ENCODE measurements around the gene PGF. TPM values are rescaled to one million over a fixed set of nuclear protein-coding genes. Genes with fewer than 3 reads are reported as not detected.

Gene PGF
- total RNA-seq, 2 experiments from 2014 or later, result 0.23 to 0.38 TPM

- peaks cover 3% of the 10 kb centered on the region for H3K4me1 Mint-ChIP-seq
- H3K27ac Mint-ChIP-seq, result no peak overlapping the region
- POLR2A ChIA-PET, result interaction anchor here (5.1 kb wide), 1 partner anchor 10 kb away, joined by 17 read pairs; no protein-coding TSS in a partner anchor
- DNase-seq, result no peak
- H3K27me3 Mint-ChIP-seq, result peaks cover 8% of the 10 kb centered on the region
- H3K4me3 Mint-ChIP-seq, result no peak overlapping the region
- no peaks in the 10 kb centered on the region for H3K9me3 Mint-ChIP-seq
- H3K36me3 Mint-ChIP-seq (ENCODE audit: low read depth), result no peaks in the 10 kb centered on the region
- CTCF ChIA-PET, result interaction anchor here (0.9 to 3.5 kb wide), 2 partner anchors 7 to 50 kb away, joined by 3 to 14 read pairs; partner anchors contain the start of gene EIF2B2
These were observed 3.2 kb downstream of the PGF start for GRCh38 chr14:74952180-74952665.

- H3K36me3 Mint-ChIP-seq (ENCODE audit: low read depth), result no peaks in the 10 kb centered on the region
- H3K27ac Mint-ChIP-seq, result no peak overlapping the region
- H3K27me3 Mint-ChIP-seq, result peaks cover 5% of the 10 kb centered on the region
These were observed 3.8 kb downstream of the PGF start for GRCh38 chr14:74951443-74952179.

GRCh38 chr14:74950795-74951442 is 4.5 kb downstream of the PGF start:
- Mint-ChIP-seq H3K4me3 (no peak overlapping the region), H3K27ac (no peak overlapping the region), H3K27me3 (no peaks in the 10 kb centered on the region), H3K4me1 (peaks cover 6% of the 10 kb centered on the region), H3K9me3 (no peaks in the 10 kb centered on the region), H3K36me3 (ENCODE audit: low read depth) (no peaks in the 10 kb centered on the region)
- ChIA-PET CTCF (no interaction called here), POLR2A (interaction anchor here (5.1 kb wide), 1 partner anchor 9 kb away, joined by 17 read pairs; no protein-coding TSS in a partner anchor)
- DNase-seq, result no peak

More at GRCh38 chr14:74951443-74952179, 3.8 kb downstream of the PGF start:
- Mint-ChIP-seq H3K9me3 (no peaks in the 10 kb centered on the region), H3K4me1 (peaks cover 4% of the 10 kb centered on the region), H3K4me3 (no peak overlapping the region)
- ChIA-PET POLR2A (interaction anchor here (5.1 kb wide), 1 partner anchor 10 kb away, joined by 17 read pairs; no protein-coding TSS in a partner anchor), CTCF (no interaction called here)
- DNase-seq, result no peak

- CTCF ChIA-PET, result interaction anchor here (1.1 kb wide), 1 partner anchor 27 kb away, joined by 4 read pairs; the partner anchor contains the start of gene RPS6KL1
- H3K27me3 Mint-ChIP-seq, result no peaks in the 10 kb centered on the region
- H3K9me3 Mint-ChIP-seq, result no peaks in the 10 kb centered on the region
- H3K27ac Mint-ChIP-seq, result no peak overlapping the region
- no peak for DNase-seq
- no peaks in the 10 kb centered on the region for H3K36me3 Mint-ChIP-seq (ENCODE audit: low read depth)
- POLR2A ChIA-PET, result interaction anchor here (0.9 to 1.5 kb wide), 4 partner anchors 9 to 82 kb away, joined by 3 to 4 read pairs (median 3); no protein-coding TSS in a partner anchor
- no peak overlapping the region for H3K4me3 Mint-ChIP-seq
- peaks cover 8% of the 10 kb centered on the region for H3K4me1 Mint-ChIP-seq
These were observed 5.4 kb downstream of the PGF start for GRCh38 chr14:74949859-74950573.

- Mint-ChIP-seq H3K36me3 (ENCODE audit: low read depth) (no peaks in the 10 kb centered on the region), H3K27ac (no peak overlapping the region), H3K4me1 (peaks cover 8% of the 10 kb centered on the region), H3K9me3 (no peaks in the 10 kb centered on the region), H3K4me3 (no peak overlapping the region), H3K27me3 (no peaks in the 10 kb centered on the region)
- ChIA-PET CTCF (interaction anchor here (1.1 kb wide), 1 partner anchor 26 kb away, joined by 4 read pairs; the partner anchor contains the start of gene RPS6KL1), POLR2A (interaction anchor here (0.9 to 1.5 kb wide), 4 partner anchors 8 to 81 kb away, joined by 3 to 4 read pairs (median 3); no protein-coding TSS in a partner anchor)
- DNase-seq, result no peak
These were observed 6.2 kb downstream of the PGF start for GRCh38 chr14:74949191-74949601.

- no peak overlapping the region for H3K4me3 Mint-ChIP-seq
- H3K36me3 Mint-ChIP-seq (ENCODE audit: low read depth), result no peaks in the 10 kb centered on the region
- H3K9me3 Mint-ChIP-seq, result no peaks in the 10 kb centered on the region
- ChIA-PET CTCF (interaction anchor here (0.6 to 5.3 kb wide), 9 partner anchors 9 to 354 kb away, joined by 3 to 80 read pairs (median 3); no protein-coding TSS in a partner anchor), POLR2A (interaction anchor here (0.9 to 1.5 kb wide), 3 partner anchors 16 to 80 kb away, joined by 3 to 4 read pairs (median 3); no protein-coding TSS in a partner anchor)
- H3K4me1 Mint-ChIP-seq, result peaks cover 9% of the 10 kb centered on the region
- DNase-seq, result no peak
- no peak overlapping the region for H3K27ac Mint-ChIP-seq
- no peaks in the 10 kb centered on the region for H3K27me3 Mint-ChIP-seq
These were observed 6.9 kb downstream of the PGF start for GRCh38 chr14:74948228-74949175.

- Mint-ChIP-seq H3K27me3 (no peaks in the 10 kb centered on the region), H3K4me1 (peaks cover 18% of the 10 kb centered on the region), H3K4me3 (no peak overlapping the region), H3K36me3 (ENCODE audit: low read depth) (no peaks in the 10 kb centered on the region), H3K9me3 (no peaks in the 10 kb centered on the region), H3K27ac (no peak overlapping the region)
- CTCF ChIA-PET, result interaction anchor here (0.6 to 5.3 kb wide), 14 partner anchors 10 to 608 kb away, joined by 3 to 80 read pairs (median 3); partner anchors contain the start of gene ACYP1
- POLR2A ChIA-PET, result interaction anchor here (1.2 kb wide), 1 partner anchor 10 kb away, joined by 3 read pairs; no protein-coding TSS in a partner anchor
- no peak for DNase-seq
These were observed 7.8 kb downstream of the PGF start for GRCh38 chr14:74947353-74948227.

GRCh38 chr14:74946659-74947281 is 8.6 kb downstream of the PGF start:
- Mint-ChIP-seq H3K27me3 (no peaks in the 10 kb centered on the region), H3K4me1 (peaks cover 26% of the 10 kb centered on the region), H3K36me3 (ENCODE audit: low read depth) (no peaks in the 10 kb centered on the region), H3K9me3 (no peaks in the 10 kb centered on the region), H3K4me3 (no peak overlapping the region), H3K27ac (no peak overlapping the region)
- ChIA-PET POLR2A (interaction anchor here (0.6 to 1.2 kb wide), 2 partner anchors 9 to 57 kb away, joined by 3 to 4 read pairs; no protein-coding TSS in a partner anchor), CTCF (interaction anchor here (0.6 to 5.3 kb wide), 18 partner anchors 10 to 608 kb away, joined by 3 to 80 read pairs (median 4); partner anchors contain the start of genes ACYP1, RPS6KL1 and ZC2HC1C)
- DNase-seq, result no peak

- H3K4me1 Mint-ChIP-seq, result peaks cover 33% of the 10 kb centered on the region
- no peak overlapping the region for H3K27ac Mint-ChIP-seq
- H3K27me3 Mint-ChIP-seq, result no peaks in the 10 kb centered on the region
- peak overlapping the region; percentile 2 for H3K4me3 Mint-ChIP-seq
- DNase-seq, result peak; percentile 79
- no peaks in the 10 kb centered on the region for H3K36me3 Mint-ChIP-seq (ENCODE audit: low read depth)
- CTCF ChIA-PET, result interaction anchor here (0.7 to 5.3 kb wide), 23 partner anchors 8 to 356 kb away, joined by 3 to 80 read pairs (median 4); partner anchors contain the start of genes ACYP1, PGF, RPS6KL1 and ZC2HC1C
- no peaks in the 10 kb centered on the region for H3K9me3 Mint-ChIP-seq
- POLR2A ChIA-PET, result interaction anchor here (0.6 to 1.7 kb wide), 3 partner anchors 8 to 58 kb away, joined by 3 to 4 read pairs (median 3); no protein-coding TSS in a partner anchor
These were observed 9.3 kb downstream of the PGF start for GRCh38 chr14:74945852-74946658.

Measured in activated CD4-positive, alpha-beta memory T cell treated with anti-CD3 and anti-CD28 coated beads, Interleukin-2, amount 10 ng/mL, durations not matched to agents 7 days and 5 days (primary cell).